Measurements from ENCODE around the gene FBXL15. TPM values are rescaled to one million over a fixed set of nuclear protein-coding genes. Genes with fewer than 3 reads are reported as not detected.

Gene FBXL15
- total and polyA plus RNA-seq, 9 of the 15 experiments (the other 6 are each of a cell fraction or from before 2014, with no cell fraction given): 0.08 to 25.9 (median 3.5) TPM

DNA sequence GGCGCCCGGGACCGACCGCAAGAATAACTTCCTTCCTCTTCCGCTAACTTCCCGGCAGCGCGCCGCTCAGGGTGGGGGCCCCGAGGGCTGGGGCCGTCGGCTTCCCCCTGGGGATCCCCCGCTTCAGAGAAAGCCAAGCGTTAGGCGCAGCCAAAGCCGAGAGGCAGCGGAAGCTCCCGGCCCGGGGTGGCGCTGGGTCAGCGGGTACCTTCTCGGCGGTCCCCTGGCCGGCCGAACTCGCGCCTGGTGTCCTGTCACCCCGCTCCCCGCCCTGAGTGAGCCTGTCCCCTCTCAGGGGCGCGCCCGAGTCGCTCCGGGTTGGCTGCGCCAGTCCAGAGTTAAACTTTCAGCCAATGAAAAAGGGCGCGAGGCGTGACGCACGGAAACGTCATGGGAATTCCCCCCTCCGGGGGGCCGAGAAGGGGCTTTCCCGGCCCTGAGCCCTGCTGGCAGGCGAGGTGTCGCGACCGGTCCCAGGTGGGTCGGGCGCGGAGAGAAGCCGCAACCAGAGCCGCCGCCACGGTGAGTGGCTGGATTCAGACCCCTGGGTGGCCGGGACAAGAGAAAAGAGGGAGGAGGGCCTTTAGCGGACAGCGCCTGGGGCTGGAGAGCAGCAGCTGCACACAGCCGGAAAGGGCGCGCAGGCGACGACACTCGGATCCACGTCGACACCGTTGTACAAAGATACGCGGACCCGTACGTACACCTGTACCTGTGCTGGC, 26.4 kb upstream of the FBXL15 start (continued):
- no peak for TF ChIP-seq TCF15 (CRISPR knock-in tag; IDR thresholded peaks at IDR 0.05)
- TF ChIP-seq ARID4B (CRISPR knock-in tag; IDR thresholded peaks at IDR 0.05): peak; percentile 68; the same call in 1 of the 2 replicates
- TF ChIP-seq ESRRA (IDR thresholded peaks at IDR 0.05; ENCODE audit: borderline replicate concordance, low read depth): peak; percentile 48; the same call in 1 of the 2 replicates
- TF ChIP-seq KDM1A (IDR thresholded peaks at IDR 0.05): no peak
- TF ChIP-seq ZNF41 (CRISPR knock-in tag; conservative IDR thresholded peaks at IDR 0.05): no peak
- no peak for TF ChIP-seq GTF3C2 (IDR thresholded peaks at IDR 0.05; ENCODE audit: borderline replicate concordance, extremely low read depth, insufficient read length)
- TF ChIP-seq, protein P1, sequence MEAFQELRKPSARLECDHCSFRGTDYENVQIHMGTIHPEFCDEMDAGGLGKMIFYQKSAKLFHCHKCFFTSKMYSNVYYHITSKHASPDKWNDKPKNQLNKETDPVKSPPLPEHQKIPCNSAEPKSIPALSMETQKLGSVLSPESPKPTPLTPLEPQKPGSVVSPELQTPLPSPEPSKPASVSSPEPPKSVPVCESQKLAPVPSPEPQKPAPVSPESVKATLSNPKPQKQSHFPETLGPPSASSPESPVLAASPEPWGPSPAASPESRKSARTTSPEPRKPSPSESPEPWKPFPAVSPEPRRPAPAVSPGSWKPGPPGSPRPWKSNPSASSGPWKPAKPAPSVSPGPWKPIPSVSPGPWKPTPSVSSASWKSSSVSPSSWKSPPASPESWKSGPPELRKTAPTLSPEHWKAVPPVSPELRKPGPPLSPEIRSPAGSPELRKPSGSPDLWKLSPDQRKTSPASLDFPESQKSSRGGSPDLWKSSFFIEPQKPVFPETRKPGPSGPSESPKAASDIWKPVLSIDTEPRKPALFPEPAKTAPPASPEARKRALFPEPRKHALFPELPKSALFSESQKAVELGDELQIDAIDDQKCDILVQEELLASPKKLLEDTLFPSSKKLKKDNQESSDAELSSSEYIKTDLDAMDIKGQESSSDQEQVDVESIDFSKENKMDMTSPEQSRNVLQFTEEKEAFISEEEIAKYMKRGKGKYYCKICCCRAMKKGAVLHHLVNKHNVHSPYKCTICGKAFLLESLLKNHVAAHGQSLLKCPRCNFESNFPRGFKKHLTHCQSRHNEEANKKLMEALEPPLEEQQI (IDR thresholded peaks at IDR 0.05): no peak
- TF ChIP-seq ZBTB33 (CRISPR knock-in tag; IDR thresholded peaks at IDR 0.05): peak; percentile 48; the same call in 1 of the 2 replicates
- TF ChIP-seq, protein P2, sequence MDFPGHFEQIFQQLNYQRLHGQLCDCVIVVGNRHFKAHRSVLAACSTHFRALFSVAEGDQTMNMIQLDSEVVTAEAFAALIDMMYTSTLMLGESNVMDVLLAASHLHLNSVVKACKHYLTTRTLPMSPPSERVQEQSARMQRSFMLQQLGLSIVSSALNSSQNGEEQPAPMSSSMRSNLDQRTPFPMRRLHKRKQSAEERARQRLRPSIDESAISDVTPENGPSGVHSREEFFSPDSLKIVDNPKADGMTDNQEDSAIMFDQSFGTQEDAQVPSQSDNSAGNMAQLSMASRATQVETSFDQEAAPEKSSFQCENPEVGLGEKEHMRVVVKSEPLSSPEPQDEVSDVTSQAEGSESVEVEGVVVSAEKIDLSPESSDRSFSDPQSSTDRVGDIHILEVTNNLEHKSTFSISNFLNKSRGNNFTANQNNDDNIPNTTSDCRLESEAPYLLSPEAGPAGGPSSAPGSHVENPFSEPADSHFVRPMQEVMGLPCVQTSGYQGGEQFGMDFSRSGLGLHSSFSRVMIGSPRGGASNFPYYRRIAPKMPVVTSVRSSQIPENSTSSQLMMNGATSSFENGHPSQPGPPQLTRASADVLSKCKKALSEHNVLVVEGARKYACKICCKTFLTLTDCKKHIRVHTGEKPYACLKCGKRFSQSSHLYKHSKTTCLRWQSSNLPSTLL (IDR thresholded peaks at IDR 0.05): peak; percentile 32; the same call in 1 of the 2 replicates
- TF ChIP-seq U2AF2 (optimal IDR thresholded peaks at IDR 0.05; ENCODE audit: low read depth, low read length): no peak
- no peak for TF ChIP-seq LCOR (CRISPR knock-in tag; IDR thresholded peaks at IDR 0.05)
